GM19099 (cell line): ENCODE results near the gene ZCCHC14.

Experiments used
- POLR2A ChIP-seq: IDR thresholded peaks from 3 replicates; pipeline ENCODE4 v1.6.1; 2011; ENCODE audit warnings: low read depth; ENCODE audit not compliant: insufficient read length; ENCODE audit errors: extremely low read depth

ZCCHC14 gene

GRCh38 chr16:87483481-87483880 lies 9.3 kb downstream of the ZCCHC14 start:
- no peak for TF ChIP-seq POLR2A

GRCh38 chr16:87482266-87482665 lies 10.6 kb downstream of the ZCCHC14 start:
- no peak for TF ChIP-seq POLR2A

- no peak for TF ChIP-seq POLR2A
Measured at GRCh38 chr16:87474566-87474996, 18.2 kb downstream of the ZCCHC14 start.

- TF ChIP-seq POLR2A = no peak
Measured at GRCh38 chr16:87474017-87474416, 18.8 kb downstream of the ZCCHC14 start.

DNA sequence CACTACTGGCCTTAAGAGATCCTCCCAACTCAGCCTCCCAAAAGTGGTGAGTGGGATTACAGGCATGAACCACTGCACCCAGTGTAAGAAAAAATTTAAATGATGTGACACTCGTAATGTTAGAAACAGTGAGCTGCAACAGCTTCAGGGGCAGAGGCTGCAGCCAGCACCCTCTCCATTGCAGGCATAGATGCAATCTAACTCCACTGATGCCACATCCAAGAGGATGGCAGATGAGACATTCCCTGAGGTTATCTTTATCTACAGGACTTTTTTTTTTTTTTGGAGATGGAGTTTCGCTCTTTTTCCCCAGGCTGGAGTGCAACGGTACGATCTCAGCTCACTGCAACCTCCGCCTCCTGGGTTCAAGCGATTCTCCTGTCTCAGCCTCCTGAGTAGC lies 19.9 kb downstream of the ZCCHC14 start:
- no peak for TF ChIP-seq POLR2A

DNA sequence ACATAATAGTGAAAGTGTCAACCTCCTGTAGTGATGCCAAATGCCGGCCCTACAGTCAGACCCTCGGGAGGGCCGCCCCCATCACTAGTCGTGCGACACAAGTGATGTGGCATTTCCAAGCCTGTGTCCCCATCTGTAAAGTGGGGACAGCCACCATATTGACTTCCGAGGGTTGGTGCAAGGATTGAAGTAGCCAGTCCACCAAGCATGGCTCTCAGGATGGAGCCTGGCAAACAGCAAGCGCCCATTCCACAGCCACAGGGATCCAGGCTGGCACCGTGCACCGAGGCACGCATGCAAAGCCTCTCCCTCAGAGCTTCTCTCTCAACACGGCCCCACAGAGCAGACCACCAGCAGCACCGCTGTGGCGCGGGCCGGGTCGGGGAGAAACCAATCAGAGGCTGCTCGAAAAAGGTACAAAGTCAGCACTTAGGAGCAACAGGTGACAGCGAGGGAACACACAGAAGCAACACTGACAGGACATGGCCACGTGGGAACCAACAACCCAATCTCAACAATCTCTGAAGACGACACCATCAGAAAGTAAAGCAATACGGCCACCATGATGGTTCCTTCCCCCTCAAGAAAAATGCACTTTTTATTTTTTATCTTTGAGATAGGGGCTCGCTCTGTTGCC lies 20.6 kb downstream of the ZCCHC14 start:
- TF ChIP-seq POLR2A = no peak

DNA sequence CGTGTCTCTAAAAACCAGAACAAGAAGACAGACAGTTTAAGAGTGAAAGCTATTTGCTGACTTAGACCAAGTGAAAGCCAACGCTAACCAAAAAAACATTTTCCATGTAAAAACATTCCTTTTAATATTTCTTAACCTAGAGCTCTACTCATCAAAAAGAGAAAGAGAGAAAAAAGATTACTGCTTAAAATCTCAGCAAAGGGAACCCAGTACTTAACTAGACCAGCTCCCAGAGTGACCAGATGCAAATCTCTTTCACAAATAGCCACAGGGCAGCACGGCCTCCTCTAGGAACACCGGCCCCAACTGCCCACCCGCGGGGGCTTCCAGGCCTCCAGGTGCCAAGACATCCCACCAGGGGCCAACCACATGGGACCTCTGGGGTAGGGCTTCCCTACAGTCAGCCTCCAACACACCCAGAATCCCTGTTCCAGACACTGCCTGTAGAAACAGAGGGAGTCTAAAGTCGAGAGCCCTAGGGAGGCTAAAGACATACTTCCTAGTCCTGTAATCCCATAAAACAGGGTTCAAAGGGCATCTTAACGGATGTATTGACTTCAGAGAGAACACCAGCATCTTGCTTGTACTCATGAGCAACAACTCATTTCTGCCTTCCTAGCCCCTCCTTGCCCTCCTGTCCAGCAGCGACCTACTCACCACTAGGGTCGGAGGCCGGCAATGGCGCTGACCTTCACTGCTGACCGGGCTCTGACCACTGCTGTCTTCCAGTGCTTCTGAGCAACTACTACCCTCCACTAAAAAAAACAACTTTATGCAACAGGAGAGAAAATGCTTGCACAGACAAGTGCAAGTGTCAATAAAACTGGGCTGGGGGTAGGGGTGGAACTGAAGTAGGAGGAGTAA lies 21.3 kb downstream of the ZCCHC14 start:
- TF ChIP-seq POLR2A = no peak

GRCh38 chr16:87470332-87470731 lies 22.5 kb downstream of the ZCCHC14 start:
- no peak for TF ChIP-seq POLR2A

GRCh38 chr16:87469169-87469568 lies 23.7 kb downstream of the ZCCHC14 start:
- TF ChIP-seq POLR2A = no peak

DNA sequence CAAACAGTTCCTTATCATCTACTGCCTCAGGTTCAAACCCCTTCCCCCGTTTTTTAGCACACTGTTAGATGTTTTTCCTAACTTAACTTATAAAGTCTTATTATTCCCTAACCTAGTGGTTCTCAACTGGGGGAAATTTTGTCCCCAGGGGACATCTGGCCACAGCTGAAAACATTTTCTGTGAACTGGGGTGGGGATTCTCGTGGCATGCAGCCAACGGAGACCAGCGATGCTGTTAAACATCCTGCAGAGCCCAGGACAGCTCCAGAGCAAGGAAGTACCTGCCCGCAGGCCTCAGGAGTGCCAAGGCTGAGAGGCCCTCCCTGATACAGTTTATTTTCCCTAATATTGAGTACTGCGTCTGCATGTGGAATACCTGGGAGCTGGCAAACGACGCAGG lies 24.3 kb downstream of the ZCCHC14 start:
- TF ChIP-seq POLR2A = no peak

DNA sequence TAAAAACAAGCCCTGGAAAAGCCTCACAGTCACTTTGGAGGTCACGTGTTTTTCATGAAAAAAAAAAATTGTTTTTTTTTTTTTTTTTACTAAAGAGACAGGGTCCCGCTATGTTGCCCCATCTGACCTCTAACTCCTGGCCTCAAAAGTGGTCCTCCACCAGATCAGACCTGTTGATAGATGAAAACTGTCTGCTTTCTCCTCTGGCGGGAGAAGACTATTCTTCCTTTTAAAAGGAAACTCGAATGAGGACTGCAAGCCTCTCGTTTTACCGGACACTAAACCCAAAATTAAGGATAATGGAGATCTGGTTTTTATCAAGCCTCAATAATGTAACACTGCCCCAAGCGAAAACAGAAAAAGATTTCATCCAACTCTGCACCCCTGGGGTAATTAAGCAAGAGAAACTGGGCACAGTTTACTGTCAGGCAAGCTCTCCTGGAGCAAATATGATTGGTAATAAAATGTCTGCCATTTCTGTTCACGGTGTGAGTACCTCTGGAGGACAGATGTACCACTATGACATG lies 25.8 kb downstream of the ZCCHC14 start:
- TF ChIP-seq POLR2A = no peak

GRCh38 chr16:87465879-87466278 lies 26.9 kb downstream of the ZCCHC14 start:
- TF ChIP-seq POLR2A = no peak

DNA sequence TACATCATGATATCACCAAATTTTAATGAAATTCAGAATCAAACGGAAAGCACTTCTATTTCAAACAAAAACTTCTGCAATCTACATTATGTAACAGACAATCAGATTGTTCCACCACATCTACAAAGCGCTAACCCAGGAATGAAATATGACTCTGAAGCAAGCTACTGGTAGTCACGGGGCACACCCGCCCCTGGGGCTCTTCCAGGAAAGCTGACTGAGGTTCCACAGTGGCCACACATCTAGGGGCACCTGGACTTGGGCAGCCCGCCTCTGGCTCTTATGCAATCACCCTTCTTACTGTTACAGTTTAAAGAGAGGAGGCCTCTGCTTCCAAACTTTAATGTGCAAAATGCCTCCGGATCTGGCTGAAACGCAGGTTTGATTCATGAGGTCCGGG lies 27.5 kb downstream of the ZCCHC14 start:
- TF ChIP-seq POLR2A = no peak

DNA sequence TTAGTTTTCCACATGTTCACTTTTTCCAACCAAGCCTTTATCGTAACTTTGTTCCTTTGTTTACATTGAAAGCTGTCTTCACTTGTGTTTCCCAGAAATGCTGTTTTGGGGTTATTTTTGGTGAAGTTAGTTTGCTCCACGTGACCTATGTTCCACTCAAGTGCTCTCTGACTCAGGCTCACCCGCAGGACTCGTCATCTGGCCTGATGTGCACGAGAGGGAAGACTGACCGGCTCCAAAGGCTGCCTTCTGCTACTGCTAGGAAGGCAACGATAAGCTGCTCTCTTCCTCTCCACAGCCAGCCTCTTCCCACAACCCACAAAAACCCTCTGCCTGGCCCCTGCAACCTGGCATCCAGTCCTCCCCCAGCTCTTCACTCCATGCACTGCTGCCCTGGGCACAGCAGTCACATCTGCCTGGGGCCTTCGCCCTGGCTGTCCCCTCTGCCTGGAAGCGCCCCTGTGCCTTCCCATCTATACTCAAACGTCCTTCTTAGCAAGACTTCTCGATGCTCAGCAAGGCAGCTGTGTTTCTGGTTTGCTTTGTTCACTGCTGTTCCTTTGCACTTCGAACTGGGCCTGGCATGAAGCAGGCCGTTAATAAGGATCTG lies 28.0 kb downstream of the ZCCHC14 start:
- TF ChIP-seq POLR2A = no peak
